NCI-H446 treated with DMSO at 0.1 percent for 48 hours (cell line): ENCODE measurements around the gene C14orf119.

Experiments
- DNase-seq: peaks from one replicate; lab custom pipeline; 2025; lab: John Stamatoyannopoulos, UW

Gene C14orf119

GRCh38 chr14:23109769-23110168 lies 14.5 kb downstream of the C14orf119 start:
- no peak for DNase-seq

DNA sequence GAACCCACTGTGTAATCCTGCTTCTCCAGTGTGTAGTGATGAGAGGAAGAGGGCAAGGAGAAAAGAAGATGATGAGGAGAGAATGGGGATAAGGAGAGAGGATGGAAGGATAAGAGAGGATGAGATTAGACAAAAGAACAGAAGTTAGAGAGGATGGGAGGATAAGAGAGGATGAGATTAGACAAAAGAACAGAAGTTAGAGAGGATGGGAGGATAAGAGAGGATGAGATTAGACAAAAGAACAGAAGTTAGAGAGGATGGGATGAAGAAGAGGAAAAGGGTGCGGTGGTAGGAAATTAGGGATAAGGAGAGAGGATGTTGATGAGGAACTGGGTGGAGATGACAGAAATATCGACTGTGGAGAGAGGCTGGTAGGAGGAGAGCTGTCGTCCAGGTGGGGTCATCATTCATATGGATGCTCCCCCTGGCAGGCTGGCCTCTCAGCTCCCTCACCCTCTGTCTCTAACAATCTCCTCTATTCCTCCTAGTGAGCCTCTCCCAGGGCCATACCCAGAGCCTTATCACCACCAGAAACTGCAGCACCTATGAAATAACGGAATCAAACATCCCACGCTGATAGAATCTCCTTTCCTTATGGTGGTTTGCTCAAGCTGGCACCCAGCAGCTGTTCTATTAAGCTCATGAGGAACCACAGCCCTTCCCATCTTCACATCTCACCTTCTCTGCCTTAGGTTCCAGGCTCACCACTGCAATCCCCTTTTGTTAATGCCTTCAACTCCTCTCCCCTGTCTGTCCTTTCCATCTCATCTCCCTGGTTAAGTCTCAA lies 15.5 kb downstream of the C14orf119 start:
- DNase-seq, result no peak

DNA sequence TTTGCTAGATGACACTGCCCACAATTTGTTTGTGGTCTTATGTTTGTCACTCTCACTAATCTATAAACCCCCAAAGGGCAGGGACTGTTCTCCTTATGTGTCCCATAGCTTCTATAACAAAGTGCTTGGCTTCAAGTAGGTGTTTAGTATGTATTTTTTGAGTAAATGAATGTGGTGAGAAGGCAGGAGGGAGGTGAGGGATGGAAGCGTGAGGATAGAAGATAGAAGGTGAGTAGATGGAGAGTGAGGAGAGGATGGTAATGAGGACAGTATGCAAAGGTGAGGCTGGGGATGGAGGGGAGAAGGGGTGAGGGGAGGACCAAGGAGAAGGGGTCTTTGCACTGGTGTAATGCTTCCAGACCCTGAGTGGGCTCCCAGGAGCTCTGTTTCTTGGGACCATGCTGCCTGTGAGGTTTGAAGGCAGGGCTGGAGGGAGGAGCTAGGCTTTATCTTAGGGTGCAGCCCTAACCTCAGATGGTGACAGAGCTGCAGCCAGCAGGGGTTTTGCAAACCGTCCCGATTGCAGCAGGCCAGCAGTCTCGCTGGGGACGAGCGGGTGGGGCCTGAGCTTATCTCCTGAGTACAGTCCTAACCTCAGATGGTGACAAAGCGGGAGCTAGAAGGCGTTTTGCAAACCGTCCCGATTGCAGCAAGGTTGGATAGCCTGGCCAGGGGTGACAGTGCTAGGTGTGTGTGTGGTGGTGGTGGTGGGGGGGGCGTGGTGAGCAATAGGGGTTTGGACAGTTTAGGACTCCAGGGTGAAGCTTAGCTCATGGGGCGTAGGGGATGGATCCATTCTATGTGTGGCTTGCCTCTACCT lies 17.3 kb downstream of the C14orf119 start:
- DNase-seq, result no peak

- DNase-seq, result no peak
These were observed 18.3 kb downstream of the C14orf119 start for GRCh38 chr14:23113431-23114119.

- no peak for DNase-seq
These were observed 18.8 kb downstream of the C14orf119 start for GRCh38 chr14:23114120-23114458.

- DNase-seq, result no peak
These were observed 19.3 kb downstream of the C14orf119 start for GRCh38 chr14:23114669-23115038.

DNA sequence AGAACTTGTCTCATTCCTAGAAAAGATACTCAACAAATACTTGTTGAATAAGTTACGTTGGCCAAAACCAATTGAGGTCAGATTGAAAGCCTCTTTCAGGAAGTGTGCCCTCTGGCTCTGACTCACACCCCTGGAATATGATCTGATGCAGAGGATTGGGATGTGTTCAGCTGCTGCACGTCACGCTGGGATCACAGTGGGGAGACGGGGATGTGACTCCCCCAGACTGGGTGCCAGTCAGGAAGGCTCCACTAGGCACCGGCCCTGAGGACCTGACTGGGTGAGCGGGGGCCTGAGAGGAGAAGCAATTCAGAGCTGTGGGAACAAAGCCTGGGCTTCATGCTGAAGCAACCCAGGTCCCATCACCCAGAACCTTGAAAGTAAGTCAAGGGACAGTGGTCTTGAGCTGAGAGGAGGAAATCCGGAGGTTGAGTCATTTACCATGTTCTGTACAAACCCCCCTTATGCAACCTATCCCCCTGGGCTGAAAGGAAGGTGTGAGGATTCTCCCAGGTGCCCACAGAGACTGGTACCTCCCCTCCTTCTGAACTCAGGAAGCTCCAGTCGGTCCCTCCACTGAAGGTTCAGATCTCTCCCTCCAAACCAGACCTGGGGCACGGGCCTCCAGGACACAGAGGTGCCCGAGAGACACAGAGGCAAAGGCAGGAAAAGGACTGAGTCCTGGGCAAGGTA lies 19.9 kb downstream of the C14orf119 start:
- DNase-seq, result no peak

GRCh38 chr14:23115918-23116317 lies 20.6 kb downstream of the C14orf119 start:
- DNase-seq, result no peak

DNA sequence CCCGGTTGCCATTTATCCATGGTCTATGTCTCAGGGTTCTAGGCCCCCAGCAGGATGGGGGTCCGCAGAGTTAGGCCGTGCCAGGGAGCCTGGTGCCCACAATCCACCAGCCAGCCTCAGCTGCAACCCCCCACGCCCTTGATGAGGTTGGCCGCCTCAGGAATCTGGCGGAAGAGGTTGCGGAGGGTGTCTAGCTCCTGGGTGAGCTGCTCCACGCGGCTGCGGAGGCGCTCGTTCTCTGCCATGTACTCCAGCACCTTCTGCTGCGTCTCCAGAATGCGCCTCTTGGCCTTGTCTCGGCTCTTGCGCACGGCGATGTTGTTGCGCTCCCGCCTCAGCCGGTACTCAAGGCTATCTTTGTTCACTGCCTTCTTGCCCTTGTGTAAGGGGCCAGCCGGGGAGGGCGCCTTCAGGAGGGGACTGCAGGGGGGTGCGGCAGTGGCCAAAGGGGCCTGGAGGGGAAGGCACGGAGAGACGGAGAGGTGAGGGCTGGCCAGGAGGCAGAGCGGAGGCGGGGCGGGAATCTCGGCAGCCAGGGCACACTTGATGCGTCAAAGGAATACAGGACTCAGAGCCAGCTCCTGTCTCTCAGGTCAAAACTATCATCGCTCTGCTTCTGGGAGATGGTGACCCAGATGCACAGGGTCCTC lies 22.2 kb downstream of the C14orf119 start:
- no peak for DNase-seq

GRCh38 chr14:23118506-23119362 lies 23.4 kb downstream of the C14orf119 start, which contains the start of gene CEBPE:
Gene CEBPE, minus strand, starts transcription at chr14:23119255. Its CDS starts 164 bp downstream, at chr14:23119091.
- DNase-seq, result no peak

GRCh38 chr14:23119363-23120327 lies 24.3 kb downstream of the C14orf119 start:
- no peak for DNase-seq

DNA sequence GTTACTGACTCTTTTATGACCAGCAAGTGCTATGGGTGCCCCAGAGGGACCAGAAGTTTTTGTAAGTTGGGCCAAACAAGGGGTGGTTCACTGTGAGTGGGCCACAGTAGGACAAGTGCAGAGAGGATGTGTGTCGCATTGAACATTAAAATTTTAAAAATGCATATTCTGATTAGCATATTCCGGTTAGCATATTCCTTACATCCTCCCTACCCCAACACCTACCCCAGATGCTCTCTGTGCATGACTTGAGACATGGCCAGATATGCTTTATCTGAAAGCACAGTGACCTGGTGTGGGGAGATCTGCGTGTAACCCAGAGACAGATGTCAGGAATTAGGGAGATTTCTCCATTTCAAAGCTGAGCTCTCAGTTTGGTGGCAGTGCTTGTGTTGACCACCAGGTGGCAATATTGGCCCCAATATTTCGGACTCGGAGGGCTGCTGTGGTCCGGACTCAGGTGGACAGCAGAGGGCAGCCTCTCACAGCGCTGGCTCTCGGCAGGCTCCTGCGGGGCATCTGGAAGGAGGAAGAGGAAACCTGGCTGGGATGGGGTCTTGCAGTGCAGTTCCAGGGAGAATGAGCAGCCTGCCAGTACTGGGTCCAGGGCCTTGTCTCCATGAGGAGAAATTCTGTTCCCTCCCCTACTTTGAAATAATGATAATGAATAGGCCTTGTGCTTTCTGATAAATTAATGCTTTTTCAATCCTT lies 25.4 kb downstream of the C14orf119 start:
- DNase-seq, result peak; percentile 69

GRCh38 chr14:23121361-23121771 lies 26.1 kb downstream of the C14orf119 start:
- no peak for DNase-seq

DNA sequence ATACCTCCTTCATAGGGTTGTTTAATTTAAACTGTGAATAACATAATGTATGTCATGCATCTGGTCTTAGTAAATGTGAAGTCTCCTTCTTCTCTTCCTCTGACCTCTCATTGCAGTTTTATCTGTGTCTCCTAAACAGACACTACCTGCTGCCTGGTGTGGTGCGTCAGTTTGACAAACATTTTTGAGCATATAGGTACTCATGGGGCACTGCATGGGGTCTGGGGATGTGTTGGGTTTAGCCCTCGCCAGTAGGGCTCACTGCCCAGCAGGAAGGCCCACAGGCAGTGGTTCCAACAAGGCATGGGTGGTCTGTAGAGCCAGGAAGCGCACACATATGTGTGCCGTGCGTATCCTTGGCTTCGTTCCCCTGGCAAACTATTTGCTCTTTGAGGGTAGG lies 26.8 kb downstream of the C14orf119 start:
- DNase-seq, result no peak

DNA sequence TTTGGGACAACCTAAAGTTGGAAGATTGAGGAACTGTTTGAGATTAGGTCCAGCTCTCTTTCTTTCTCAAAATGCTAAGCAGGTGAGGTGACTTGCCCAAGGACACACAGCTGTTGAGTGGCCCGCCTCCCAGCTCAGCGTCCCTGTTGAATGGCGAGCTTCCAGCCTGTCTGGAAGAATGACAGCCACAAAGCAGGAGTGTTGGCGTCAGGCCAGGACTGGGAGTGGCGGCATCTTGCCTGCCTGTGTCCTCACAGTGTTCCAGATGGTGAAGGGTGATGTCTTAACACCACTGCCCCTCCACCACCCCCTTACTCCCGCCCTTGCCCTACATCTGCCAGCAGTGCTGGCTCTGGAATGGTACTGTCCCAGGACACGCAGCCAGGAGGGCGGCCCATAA lies 28.1 kb downstream of the C14orf119 start:
- DNase-seq, result peak; percentile 76

- DNase-seq, result no peak
These were observed 29.1 kb downstream of the C14orf119 start for GRCh38 chr14:23124337-23124954.

GRCh38 chr14:23125011-23125410 lies 29.7 kb downstream of the C14orf119 start:
- no peak for DNase-seq

GRCh38 chr14:23125933-23126524 lies 30.7 kb downstream of the C14orf119 start:
- no peak for DNase-seq
